HepG2 (cell line): Measurements from ENCODE around the gene SNX9. TPM values are rescaled to one million over a fixed set of nuclear protein-coding genes. Genes with fewer than 3 reads are reported as not detected.

Experiments
- ATAC-seq: fragments of 200-7000 bp; cut with Tn5 transposase; 3 replicates; pipeline ENCODE4 v1.9.1; 2020; ENCODE audit warnings: mild to moderate bottlenecking, moderate library complexity
- BruUV-seq: library from RNA; stranded (reverse); fragments of 400-500 nt; replicated peaks from 2 replicates; lab custom pipeline; 2021; lab: Mats Ljungman, UMichigan
- CTCF ChIA-PET: fragments of 300-600 bp; formaldehyde crosslinking; extraction: SDS; loops from one replicate; lab custom pipeline; 2021; ENCODE audit warnings: low total read pairs, inconsistent platforms, low intra/inter-chr PET ratio; lab: Yijun Ruan, JAX
- POLR2A ChIA-PET: fragments of 350-600 bp; sonication (Branson Sonifier 250); formaldehyde crosslinking; loops from one replicate; lab custom pipeline; 2020; ENCODE audit warnings: antibody characterized with exemption, inconsistent platforms; lab: Yijun Ruan, JAX
- DNase-seq: peaks from one replicate; pipeline ENCODE4 v3.0.0-alpha.2; 2015; ENCODE audit warnings: low spot score
- FAIRE-seq: peaks from 3 replicates; lab custom pipeline; 2011; peaks lifted over from hg19 to GRCh38; lab: Jason Lieb, UNC
- H2AFZ ChIP-seq: one replicate; pipeline ENCODE4 v1.6.1; 2011; ENCODE audit warnings: low read length, inconsistent platforms
- H3K27ac ChIP-seq: fragments of 300-600 bp; 3 replicates; pipeline ENCODE4 v1.8.0; 2011; ENCODE audit warnings: mixed run types, mild to moderate bottlenecking, mixed read lengths, low read length, inconsistent platforms; ENCODE audit not compliant: insufficient read depth; ENCODE audit errors: extremely low read length
- H3K27me3 ChIP-seq, 2 experiments: fragments of 200-600 bp in 1 of 2; 2 replicates in 1 of 2; 3 replicates in 1 of 2; pipeline versions ENCODE4 v1.6.0 to v1.8.0; 2011; ENCODE audit warnings: low read length in 2 of 2, mild to moderate bottlenecking in 2 of 2, moderate library complexity in 2 of 2, inconsistent platforms in 1 of 2; ENCODE audit not compliant: insufficient read depth in 2 of 2, control insufficient read depth in 1 of 2
- H3K36me3 ChIP-seq, 2 experiments: fragments of 200-600 bp in 1 of 2; replicated peaks in 1 of 2; 2 replicates in 1 of 2; 3 replicates in 1 of 2; pipeline versions ENCODE4 v1.5.1 to v1.8.0; 2011; ENCODE audit warnings: low read length in 2 of 2, inconsistent platforms in 1 of 2; ENCODE audit not compliant: insufficient read depth in 2 of 2, control insufficient read depth in 1 of 2
- H3K4me1 ChIP-seq: 2 replicates; pipeline ENCODE4 v1.5.1; 2012; ENCODE audit warnings: low read length, inconsistent platforms; ENCODE audit not compliant: insufficient read depth
- H3K4me2 ChIP-seq: 2 replicates; pipeline ENCODE4 v1.6.0; 2011; ENCODE audit warnings: low read depth, low read length, inconsistent platforms
- H3K4me3 ChIP-seq, 3 experiments: fragments of 200-600 bp in 1 of 3; sonication (generic), shearing (Covaris generic) in 1 of 3; replicated peaks in 1 of 3; 2 replicates each; pipeline ENCODE4 v1.5.1; 2011 to 2016; ENCODE audit warnings: low read length in 3 of 3, inconsistent platforms in 2 of 3, low read depth in 2 of 3, mild to moderate bottlenecking in 2 of 3, control low read depth in 1 of 3, mixed read lengths in 1 of 3; ENCODE audit not compliant: insufficient read depth in 1 of 3
- H3K79me2 ChIP-seq: one replicate; pipeline ENCODE4 v1.6.1; 2011; ENCODE audit warnings: low read length, inconsistent platforms; ENCODE audit not compliant: insufficient read depth
- H3K9ac ChIP-seq: 2 replicates; pipeline ENCODE4 v1.6.0; 2011; ENCODE audit warnings: mild to moderate bottlenecking, low read depth, low read length, inconsistent platforms; ENCODE audit not compliant: insufficient read depth
- H3K9me3 ChIP-seq: 2 replicates; pipeline ENCODE4 v1.5.1; 2012; ENCODE audit warnings: mild to moderate bottlenecking, low read length
- H4K20me1 ChIP-seq: 2 replicates; pipeline ENCODE4 v1.6.0; 2011; ENCODE audit warnings: inconsistent platforms, mild to moderate bottlenecking, low read length, moderate library complexity; ENCODE audit not compliant: insufficient read depth
- AKAP8 ChIP-seq: sonication (generic); formaldehyde crosslinking; IDR thresholded peaks from 2 replicates; pipeline ENCODE4 v1.5.1; 2020; ENCODE audit warnings: mild to moderate bottlenecking, missing genetic modification reagents
- ARHGAP35 ChIP-seq: sonication (generic); formaldehyde crosslinking; IDR thresholded peaks from 2 replicates; pipeline ENCODE4 v1.9.0; 2022; ENCODE audit warnings: mild to moderate bottlenecking, inconsistent platforms, moderate library complexity, missing genetic modification reagents, borderline replicate concordance
- BCL6 ChIP-seq: IDR thresholded peaks from 2 replicates; pipeline ENCODE4 v1.6.1; 2016; ENCODE audit warnings: missing genetic modification reagents, missing compliant biosample characterization
- E2F2 ChIP-seq: sonication (generic); formaldehyde crosslinking; IDR thresholded peaks from 2 replicates; pipeline ENCODE4 v1.4.0; 2020; ENCODE audit warnings: missing genetic modification reagents, borderline replicate concordance
- HDAC6 ChIP-seq: fragments of 200-600 bp; sonication (generic); IDR thresholded peaks from 2 replicates; pipeline ENCODE4 v1.7.0; 2017; ENCODE audit warnings: mild to moderate bottlenecking, antibody characterized with exemption, low read length, low read depth
- HNRNPL ChIP-seq: fragments of 200-400 bp; formaldehyde crosslinking; IDR thresholded peaks from 2 replicates; pipeline ENCODE4 v1.6.1; 2017; ENCODE audit warnings: mild to moderate bottlenecking, low read depth, low read length
- KAT8 ChIP-seq: IDR thresholded peaks from 2 replicates; pipeline ENCODE4 v1.6.1; 2016; ENCODE audit warnings: missing genetic modification reagents, missing compliant biosample characterization
- MIER3 ChIP-seq: IDR thresholded peaks from 2 replicates; pipeline ENCODE4 v1.6.1; 2016; ENCODE audit warnings: missing compliant biosample characterization, borderline replicate concordance
- NR2F2 ChIP-seq: IDR thresholded peaks from 2 replicates; pipeline ENCODE4 v1.6.1; 2012; ENCODE audit warnings: low read depth, inconsistent platforms, borderline replicate concordance
- SMYD3 ChIP-seq: sonication (generic); formaldehyde crosslinking; IDR thresholded peaks from 2 replicates; pipeline ENCODE4 v1.8.1; 2023; ENCODE audit warnings: mild to moderate bottlenecking, missing genetic modification reagents
- ZNF10 ChIP-seq: sonication (generic); formaldehyde crosslinking; IDR thresholded peaks from 2 replicates; pipeline ENCODE4 v1.4.0; 2020; ENCODE audit warnings: mild to moderate bottlenecking, low read depth, missing genetic modification reagents, borderline replicate concordance
- ZNF142 ChIP-seq: sonication (generic); formaldehyde crosslinking; IDR thresholded peaks from 2 replicates; pipeline ENCODE4 v1.4.0; 2020; ENCODE audit warnings: missing genetic modification reagents
- ZNF224 ChIP-seq: sonication (generic); formaldehyde crosslinking; IDR thresholded peaks from 2 replicates; pipeline ENCODE4 v1.5.0; 2020; ENCODE audit warnings: mild to moderate bottlenecking, missing genetic modification reagents
- ZNF230 ChIP-seq: sonication (generic); formaldehyde crosslinking; IDR thresholded peaks from 2 replicates; pipeline ENCODE4 v1.4.0; 2020; ENCODE audit warnings: mild to moderate bottlenecking, missing genetic modification reagents
- ZNF276 ChIP-seq: sonication (generic); formaldehyde crosslinking; IDR thresholded peaks from 2 replicates; pipeline ENCODE4 v1.4.0; 2020; ENCODE audit warnings: mild to moderate bottlenecking, low read depth, missing genetic modification reagents
- ZNF678 ChIP-seq: sonication (generic); formaldehyde crosslinking; IDR thresholded peaks from 2 replicates; pipeline ENCODE4 v1.4.0; 2020; ENCODE audit warnings: mild to moderate bottlenecking, missing genetic modification reagents
- WGBS: methylation state at CpG from one replicate; pipeline ENCODE4 v1.1.6; 2017; ENCODE audit warnings: low lambda C conversion rate; 5-methylcytosine and 5-hydroxymethylcytosine counted together
- in situ Hi-C: cut with HindIII; loops from 2 replicates; pipeline ENCODE4 v1.10.0; 2017; ENCODE audit warnings: low pct_unique_long_range_greater_than_20kb; ENCODE audit not compliant: extremely low pct_ligation_motif_present
- intact Hi-C: fragments of 100-400 bp; cut with micrococcal nuclease; formaldehyde crosslinking; loops from one replicate; pipeline ENCODE4 v1.10.0; 2022; ENCODE audit not compliant: unreplicated experiment
- polyA plus RNA-seq, 8 experiments: library from polyadenylated mRNA; depleted of rRNA in 3 of 8; stranded (reverse) in 7 of 8; unstranded in 1 of 8; fragments of >200 nt; fragmentation: Illumina TruSeq in 4 of 8; extraction: Trizol in 4 of 8; gene quantifications; 2 replicates each; pipeline versions ENCODE4 v1.2.1 to v1.2.3, GENCODE V29; 2011 to 2016; ENCODE audit warnings: low read depth in 4 of 8, missing spikeins in 1 of 8, mixed read lengths in 1 of 8; ENCODE audit not compliant: insufficient read depth in 1 of 8
- total RNA-seq, 5 experiments: library from RNA; depleted of rRNA; stranded (reverse); fragments of >200 nt; fragmentation: Illumina TruSeq; extraction: Trizol; gene quantifications; 2 replicates each; pipeline ENCODE4 v1.2.3, GENCODE V29; 2016; ENCODE audit warnings: low read depth in 1 of 5

SNX9 gene
- total and polyA plus RNA-seq, 2 of the 13 experiments (the other 11 are each of a cell fraction or from before 2014, with no cell fraction given), result 21.9 to 36.0 TPM

GRCh38 chr6:157906537-157907061 lies 83.6 kb downstream of the SNX9 start:
- ChIA-PET POLR2A (no interaction called here), CTCF (no interaction called here)
- no peak for ATAC-seq
- DNase-seq, result no peak
- peak; percentile 42 for FAIRE-seq
- no peak for TF ChIP-seq E2F2 (CRISPR knock-in tag)
- TF ChIP-seq ZNF230 (CRISPR knock-in tag), result no peak
- TF ChIP-seq ZNF10 (CRISPR knock-in tag), result no peak
- no peak for TF ChIP-seq NR2F2
- no peak for TF ChIP-seq ZNF276
- TF ChIP-seq SMYD3 (CRISPR knock-in tag), result no peak
- TF ChIP-seq HNRNPL, result no peak
- TF ChIP-seq MIER3 (CRISPR knock-in tag), result no peak
- no peak for TF ChIP-seq AKAP8 (CRISPR knock-in tag)
- TF ChIP-seq ZNF142, result no peak
- TF ChIP-seq HDAC6, result no peak
- no peak for TF ChIP-seq BCL6
- no peak for TF ChIP-seq KAT8
- TF ChIP-seq ARHGAP35 (CRISPR knock-in tag), result no peak
- TF ChIP-seq ZNF224 (CRISPR knock-in tag), result no peak
- TF ChIP-seq ZNF678, result no peak
- Histone ChIP-seq H3K4me3 (no peak overlapping the region), H3K4me2 (no peak overlapping the region), H4K20me1 (no peaks in the 10 kb centered on the region), H3K4me1 (no peaks in the 10 kb centered on the region), H3K9me3 (no peaks in the 10 kb centered on the region), H3K36me3 (peaks cover 25 to 61% of the 10 kb centered on the region in 2 experiments), H3K27ac (no peak overlapping the region), H3K27me3 (no peaks in the 10 kb centered on the region), H2AFZ (no peak overlapping the region), H3K9ac (no peak overlapping the region), H3K79me2 (no peaks in the 10 kb centered on the region)
- 94% methylated on average over 2 of the region's 2 CpGs for WGBS
- BruUV-seq, result no TSS peak
- intact Hi-C loops, result no loop called here
- in situ Hi-C loops, result no loop called here
